Heart left ventricle (tissue), 13 donors: ENCODE measurements around the gene CYP4A22.

ENCODE experiments used
- POLR2A ChIP-seq, 2 donors: fragments of 450-650 bp; IDR thresholded peaks; one replicate each; pipeline ENCODE4 v1.6.1; 2017; ENCODE audit warnings: antibody characterized with exemption in 2 of 2, mild to moderate bottlenecking in 2 of 2, moderate library complexity in 2 of 2
- TF ChIP-seq, protein P1 (sequence below), 12 donors: fragments of 200-600 bp; sonication (generic) in 4 of 12; IDR thresholded peaks; one replicate each; pipeline versions ENCODE4 v1.5.0 to v1.8.0; 2018 to 2022; ENCODE audit warnings: antibody characterized with exemption in 12 of 12, mild to moderate bottlenecking in 5 of 12
- donor health status: ischemic (EF 13 %, LVEDD 7.1; RV severe dilation, severe dysfunction).
- donor health status: DM: no; HTN: yes; CAD: no.
- donor health status: DM: no; HTN: no; CAD: no.
- donor health status: ischemic (EF 25% LVEDD 6.9; RV normal size, moderate dysfunction).
- donor health status: ischemic (EF 25% LVEDD 5.7; RV mildly dilated, moderate dysfunction).
- donor health status: ischemic (EF 35%, LVEDD 5.7; RV mildly dilated, moderate dysfunction).
- donor health status: nonischemic (EF 11% LVEDD 7.7; RV severe dilation, severe dysfunction).
- donor health status: DM: yes; HTN: yes; CAD: no.
- donor health status: PGD.
- donor health status: ischemic (EF 29% LVEDD 5.4; RV normal size, mild dysfunction).
- donor health status: nonischemic (EF 23%, LVEDD 6.1; RV moderate dilation, normal function).

GRCh38 chr1:47183308-47184089 is 46.3 kb downstream of the CYP4A22 start:
- TF ChIP-seq, protein P1, sequence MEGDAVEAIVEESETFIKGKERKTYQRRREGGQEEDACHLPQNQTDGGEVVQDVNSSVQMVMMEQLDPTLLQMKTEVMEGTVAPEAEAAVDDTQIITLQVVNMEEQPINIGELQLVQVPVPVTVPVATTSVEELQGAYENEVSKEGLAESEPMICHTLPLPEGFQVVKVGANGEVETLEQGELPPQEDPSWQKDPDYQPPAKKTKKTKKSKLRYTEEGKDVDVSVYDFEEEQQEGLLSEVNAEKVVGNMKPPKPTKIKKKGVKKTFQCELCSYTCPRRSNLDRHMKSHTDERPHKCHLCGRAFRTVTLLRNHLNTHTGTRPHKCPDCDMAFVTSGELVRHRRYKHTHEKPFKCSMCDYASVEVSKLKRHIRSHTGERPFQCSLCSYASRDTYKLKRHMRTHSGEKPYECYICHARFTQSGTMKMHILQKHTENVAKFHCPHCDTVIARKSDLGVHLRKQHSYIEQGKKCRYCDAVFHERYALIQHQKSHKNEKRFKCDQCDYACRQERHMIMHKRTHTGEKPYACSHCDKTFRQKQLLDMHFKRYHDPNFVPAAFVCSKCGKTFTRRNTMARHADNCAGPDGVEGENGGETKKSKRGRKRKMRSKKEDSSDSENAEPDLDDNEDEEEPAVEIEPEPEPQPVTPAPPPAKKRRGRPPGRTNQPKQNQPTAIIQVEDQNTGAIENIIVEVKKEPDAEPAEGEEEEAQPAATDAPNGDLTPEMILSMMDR (IDR thresholded peaks at IDR 0.05) = no peak
- no peak for TF ChIP-seq POLR2A (IDR thresholded peaks at IDR 0.05)
